ENCODE measurements around the gene PC.

PC gene

GRCh38 chr11:66868082-66868725 is 90.0 kb downstream of the PC start:
- DNase-seq (ENCODE audit: low read depth, low spot score): no peak

GRCh38 chr11:66867425-66868040 is 90.7 kb downstream of the PC start:
- no peak for DNase-seq (ENCODE audit: low read depth, low spot score)

- DNase-seq (ENCODE audit: low read depth, low spot score): no peak
Measured at GRCh38 chr11:66866511-66866986, 91.6 kb downstream of the PC start.

- DNase-seq (ENCODE audit: low read depth, low spot score): no peak
Measured at GRCh38 chr11:66866007-66866406, 92.2 kb downstream of the PC start.

DNA sequence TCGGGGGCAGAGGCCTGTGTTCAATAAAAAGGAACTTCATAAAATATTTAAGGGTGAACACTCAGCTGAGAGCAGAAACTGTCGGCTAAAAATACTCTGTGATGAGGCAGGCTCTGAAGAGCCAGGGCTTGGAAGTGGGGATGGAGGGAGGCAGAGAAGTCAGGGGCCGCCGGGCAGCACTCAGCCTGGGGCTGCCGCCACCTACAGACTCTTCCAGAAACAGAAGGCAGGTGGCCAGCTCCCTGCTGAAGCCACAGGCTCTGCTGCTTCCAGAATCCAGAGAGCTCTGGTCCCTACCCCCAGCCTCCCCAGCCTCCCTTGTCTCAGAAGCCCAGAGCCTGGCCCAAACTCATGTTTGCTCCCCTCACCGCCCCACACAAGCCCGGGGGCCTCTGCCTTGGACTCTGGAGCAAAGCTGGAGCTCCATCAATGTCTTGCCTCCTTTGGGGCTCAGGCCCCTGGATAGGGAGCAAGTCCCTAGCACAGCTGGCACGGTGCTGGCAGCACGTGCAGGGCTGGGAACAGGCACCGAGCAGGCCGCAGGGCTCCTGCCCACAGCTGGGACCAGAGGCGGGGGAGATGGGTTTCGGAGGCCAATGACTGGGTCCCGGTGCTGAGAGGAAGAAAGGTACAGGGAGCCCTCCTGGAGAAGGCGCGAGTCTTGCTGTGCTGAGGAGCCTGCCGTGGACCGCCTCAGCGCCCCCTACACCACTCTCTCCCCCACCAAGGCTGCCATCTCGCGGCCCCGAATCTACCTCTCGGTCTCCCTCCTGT is 93.1 kb downstream of the PC start:
- peak; percentile 25 for DNase-seq (ENCODE audit: low read depth, low spot score)

DNA sequence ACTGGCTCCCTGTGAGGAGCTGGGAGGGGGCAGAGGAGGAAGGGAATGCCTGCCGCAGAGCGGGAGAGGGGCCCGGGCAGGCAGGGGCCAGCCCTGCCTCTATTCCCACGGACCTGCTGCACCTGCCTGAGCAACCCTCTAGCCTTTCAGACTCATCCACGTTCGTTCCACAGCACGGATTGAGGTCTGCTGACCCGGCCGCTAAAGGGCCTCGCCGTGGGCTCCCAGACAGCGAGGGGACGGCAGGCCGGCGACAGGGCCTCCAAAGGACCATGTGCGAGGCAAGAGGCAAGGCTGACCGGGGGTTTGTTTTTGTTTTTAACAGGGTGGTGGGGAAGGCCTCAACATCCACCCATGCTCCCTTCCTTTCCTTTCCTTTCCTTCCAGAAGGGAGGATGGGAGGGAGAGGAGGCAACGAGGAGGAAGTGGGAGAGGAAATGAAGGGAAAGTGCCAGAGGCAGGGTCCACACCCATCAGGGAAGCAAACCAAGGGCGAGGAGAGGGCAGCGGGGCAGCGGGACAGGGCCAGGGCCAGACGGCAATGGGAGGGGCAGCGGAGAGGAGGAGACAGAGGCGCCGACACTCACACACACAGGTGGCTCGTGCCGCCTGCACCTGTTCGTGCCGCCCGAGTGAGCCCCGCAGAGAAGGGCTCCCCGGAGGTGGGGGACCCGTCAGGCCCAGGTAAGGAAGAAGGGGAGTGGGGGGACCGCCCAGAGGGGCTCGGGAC is 93.8 kb downstream of the PC start:
- no peak for DNase-seq (ENCODE audit: low read depth, low spot score)

- DNase-seq (ENCODE audit: low read depth, low spot score): no peak
Measured at GRCh38 chr11:66863428-66864125, 94.6 kb downstream of the PC start.

DNA sequence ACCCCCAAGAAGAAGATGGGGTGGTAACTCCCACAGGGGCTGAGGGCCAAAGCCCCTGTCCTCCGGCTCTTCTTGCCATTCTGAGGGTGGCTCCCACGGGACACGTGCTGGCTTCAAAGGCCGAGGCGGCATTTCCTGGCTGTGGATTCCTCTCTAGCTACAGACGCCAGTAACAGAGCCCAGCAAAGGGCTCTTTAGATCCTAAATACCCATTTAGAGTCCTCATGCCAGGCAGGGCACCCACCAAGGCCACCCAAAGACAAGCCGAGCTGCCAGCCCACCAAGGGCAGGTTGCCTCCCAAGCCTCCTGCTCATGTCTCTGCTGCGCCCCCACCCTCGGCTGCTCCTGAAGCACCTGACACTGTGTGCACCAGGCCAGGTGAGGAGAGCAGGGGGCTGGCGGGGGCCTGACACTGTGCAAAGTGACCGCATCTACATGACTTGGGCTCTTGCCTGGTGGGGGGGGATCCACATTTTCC is 95.6 kb downstream of the PC start:
- no peak for DNase-seq (ENCODE audit: low read depth, low spot score)

DNA sequence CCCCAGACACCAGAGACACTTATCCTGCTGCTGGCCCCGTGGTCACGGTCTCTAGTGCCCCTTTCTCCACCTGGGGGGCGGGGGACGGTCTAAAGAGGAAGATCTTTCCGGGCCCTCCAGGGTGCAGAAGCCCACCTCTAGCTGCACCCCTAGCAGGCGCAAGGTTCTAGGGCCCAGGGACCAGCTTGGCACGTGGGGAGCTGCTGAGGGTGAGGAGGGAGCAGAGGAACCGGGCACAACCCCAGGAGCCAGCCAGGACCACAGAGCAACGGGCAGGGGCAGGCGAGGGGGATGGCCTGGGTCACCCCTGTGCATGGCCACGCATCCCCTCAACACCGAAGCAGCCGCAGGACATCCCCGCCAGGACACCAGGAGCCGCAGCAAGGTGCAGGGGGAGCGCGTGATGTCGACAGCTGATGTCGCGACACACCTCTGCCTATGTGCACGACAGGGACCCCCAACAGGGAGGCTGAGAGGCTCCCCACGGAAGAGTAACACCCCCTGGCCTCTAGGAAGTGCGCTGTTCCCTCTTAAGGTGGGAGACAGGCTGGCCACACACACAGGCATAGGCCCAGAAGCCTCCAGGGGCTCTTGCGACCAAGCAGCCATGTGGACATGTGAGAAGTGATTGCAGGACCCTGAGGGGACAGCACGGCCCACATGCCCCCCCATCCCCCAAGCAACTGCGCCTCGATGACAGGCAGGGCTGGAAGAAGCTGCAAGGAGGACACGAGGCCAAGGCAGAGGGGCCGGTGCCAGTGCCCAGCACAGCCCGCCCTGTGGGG is 96.2 kb downstream of the PC start:
- no peak for DNase-seq (ENCODE audit: low read depth, low spot score)

GRCh38 chr11:66861038-66861773 is 97.0 kb downstream of the PC start:
- DNase-seq (ENCODE audit: low read depth, low spot score): no peak

DNA sequence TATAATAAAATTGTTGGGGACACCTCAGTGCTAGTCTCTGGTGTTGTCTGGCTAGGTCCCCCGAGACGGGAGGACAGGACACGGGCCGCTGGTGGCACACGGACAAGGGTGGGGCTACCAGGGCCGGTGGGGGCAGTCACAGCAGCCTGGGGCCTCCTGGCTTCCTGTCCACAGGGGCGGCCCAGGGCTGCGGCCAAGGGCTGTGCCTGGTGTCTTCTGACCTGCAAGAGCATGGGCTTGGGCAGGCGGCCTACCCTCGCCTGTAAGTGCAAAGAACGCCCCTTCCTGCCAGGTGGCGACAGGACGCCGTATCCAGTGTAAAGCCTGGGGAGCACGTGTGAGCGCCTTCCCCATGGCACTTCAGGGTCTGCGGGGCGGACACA is 97.7 kb downstream of the PC start:
- DNase-seq (ENCODE audit: low read depth, low spot score): no peak

DNA sequence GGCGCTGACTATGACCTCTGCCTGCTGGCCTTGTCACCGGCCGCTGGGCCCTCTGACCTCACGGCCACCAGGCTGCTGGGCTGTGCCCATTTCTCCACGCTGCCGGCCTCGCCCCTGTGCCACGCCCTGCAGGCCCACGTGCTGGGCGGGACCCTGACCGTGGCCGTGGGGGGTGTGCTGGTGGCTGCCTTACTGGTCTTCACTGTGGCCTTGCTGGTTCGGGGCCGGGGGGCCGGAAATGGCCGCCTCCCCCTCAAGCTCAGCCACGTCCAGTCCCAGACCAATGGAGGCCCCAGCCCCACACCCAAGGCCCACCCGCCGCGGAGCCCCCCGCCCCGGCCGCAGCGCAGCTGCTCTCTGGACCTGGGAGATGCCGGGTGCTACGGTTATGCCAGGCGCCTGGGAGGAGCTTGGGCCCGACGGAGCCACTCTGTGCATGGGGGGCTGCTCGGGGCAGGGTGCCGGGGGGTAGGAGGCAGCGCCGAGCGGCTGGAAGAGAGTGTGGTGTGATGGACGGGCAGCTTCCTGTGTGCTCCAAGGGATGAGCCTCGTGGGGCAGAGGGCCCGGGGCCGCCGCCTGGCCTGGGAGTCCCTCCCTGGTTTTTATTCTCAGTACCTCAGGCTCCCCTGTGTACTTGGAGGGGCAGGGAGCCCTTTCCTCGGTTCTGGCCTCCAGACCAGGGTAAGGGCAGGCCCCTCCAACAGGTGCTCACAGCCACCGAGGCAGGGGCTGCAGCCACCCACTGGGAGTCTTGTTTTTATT is 98.3 kb downstream of the PC start:
- no peak for DNase-seq (ENCODE audit: low read depth, low spot score)

GRCh38 chr11:66858939-66859685 is 99.1 kb downstream of the PC start:
- no peak for DNase-seq (ENCODE audit: low read depth, low spot score)

DNA sequence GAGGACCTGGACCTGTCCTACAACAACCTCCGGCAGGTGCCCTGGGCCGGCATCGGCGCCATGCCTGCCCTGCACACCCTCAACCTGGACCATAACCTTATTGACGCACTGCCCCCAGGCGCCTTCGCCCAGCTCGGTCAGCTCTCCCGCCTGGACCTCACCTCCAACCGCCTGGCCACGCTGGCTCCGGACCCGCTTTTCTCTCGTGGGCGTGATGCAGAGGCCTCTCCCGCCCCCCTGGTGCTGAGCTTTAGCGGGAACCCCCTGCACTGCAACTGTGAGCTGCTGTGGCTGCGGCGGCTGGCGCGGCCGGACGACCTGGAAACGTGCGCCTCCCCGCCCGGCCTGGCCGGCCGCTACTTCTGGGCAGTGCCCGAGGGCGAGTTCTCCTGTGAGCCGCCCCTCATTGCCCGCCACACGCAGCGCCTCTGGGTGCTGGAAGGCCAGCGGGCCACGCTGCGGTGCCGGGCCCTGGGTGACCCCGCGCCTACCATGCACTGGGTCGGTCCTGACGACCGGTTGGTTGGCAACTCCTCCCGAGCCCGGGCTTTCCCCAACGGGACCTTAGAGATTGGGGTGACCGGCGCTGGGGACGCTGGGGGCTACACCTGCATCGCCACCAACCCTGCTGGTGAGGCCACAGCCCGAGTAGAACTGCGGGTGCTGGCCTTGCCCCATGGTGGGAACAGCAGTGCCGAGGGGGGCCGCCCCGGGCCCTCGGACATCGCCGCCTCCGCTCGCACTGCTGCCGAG is 99.8 kb downstream of the PC start:
- no peak for DNase-seq (ENCODE audit: low read depth, low spot score)

- no peak for DNase-seq (ENCODE audit: low read depth, low spot score)
Measured at GRCh38 chr11:66857927-66858185, 100.3 kb downstream of the PC start.

GRCh38 chr11:66857234-66857926 is 100.8 kb downstream of the PC start:
- peak; percentile 37 for DNase-seq (ENCODE audit: low read depth, low spot score)

GRCh38 chr11:66856496-66857233 is 101.5 kb downstream of the PC start, which contains the start of gene LRFN4:
LRFN4 (plus strand) TSS chr11:66857064; CDS start chr11:66857745, 681 bp downstream.
- no peak for DNase-seq (ENCODE audit: low read depth, low spot score)
